Gastroesophageal sphincter (tissue), 4 donors: ENCODE measurements around the gene UBE2D4. TPM values are rescaled to one million over a fixed set of nuclear protein-coding genes. Genes with fewer than 3 reads are reported as not detected.

ENCODE experiments used
- ATAC-seq: fragments of 150-250 bp; one replicate; pipeline ENCODE4 v1.9.1; 2016; ENCODE audit warnings: mild to moderate bottlenecking, moderate library complexity
- H3K27ac ChIP-seq, 4 donors: fragments of 200-600 bp; sonication (generic) in 3 of 4; 1 replicate in 3 of 4; 2 replicates in 1 of 4; pipeline ENCODE4 v1.5.1; 2016 to 2019
- H3K27me3 ChIP-seq: fragments of 200-600 bp; sonication (generic); one replicate; pipeline ENCODE4 v1.5.1; 2019
- H3K36me3 ChIP-seq, 2 donors: fragments of 200-600 bp; sonication (generic); one replicate each; pipeline ENCODE4 v1.5.1; 2019; ENCODE audit warnings: control low read depth in 1 of 2
- H3K4me1 ChIP-seq, 3 donors: fragments of 200-600 bp; sonication (generic); 1 replicate in 2 of 3; 2 replicates in 1 of 3; pipeline ENCODE4 v1.5.1; 2016 to 2019; ENCODE audit warnings: control low read depth in 2 of 3
- H3K4me3 ChIP-seq, 2 donors: fragments of 200-600 bp; sonication (generic); one replicate each; pipeline ENCODE4 v1.5.1; 2019; ENCODE audit warnings: mild to moderate bottlenecking in 1 of 2, moderate library complexity in 1 of 2
- H3K9me3 ChIP-seq, 3 donors: fragments of 200-600 bp; sonication (generic); one replicate each; pipeline ENCODE4 v1.5.1; 2017 to 2019; ENCODE audit warnings: control low read depth in 2 of 3
- EP300 ChIP-seq: sonication (generic); formaldehyde crosslinking; IDR thresholded peaks from one replicate; pipeline ENCODE4 v1.6.1; 2017; ENCODE audit warnings: antibody characterized with exemption, mild to moderate bottlenecking
- POLR2A ChIP-seq, 2 donors: fragments of 450-650 bp; IDR thresholded peaks; one replicate each; pipeline ENCODE4 v1.6.1; 2017; ENCODE audit warnings: antibody characterized with exemption in 2 of 2, mild to moderate bottlenecking in 2 of 2, moderate library complexity in 1 of 2
- POLR2AphosphoS5 ChIP-seq: sonication (generic); formaldehyde crosslinking; IDR thresholded peaks from one replicate; pipeline ENCODE4 v1.6.1; 2017; ENCODE audit warnings: antibody characterized with exemption
- WGBS, 2 donors: methylation state at CpG; one replicate each; pipeline ENCODE4 v1.1.5; 2018; ENCODE audit warnings: low coverage in 1 of 2; 5-methylcytosine and 5-hydroxymethylcytosine counted together
- total RNA-seq, 4 donors: library from RNA; depleted of rRNA; stranded (reverse); fragments of >200 nt; gene quantifications; one replicate each; pipeline ENCODE4 v1.1.0, GENCODE V29; 2016
- TF ChIP-seq, protein P1 (sequence below), 4 experiments: fragments of 200-600 bp in 2 of 4; fragments of 450-650 bp in 2 of 4; sonication (generic) in 1 of 4; IDR thresholded peaks; one replicate each; pipeline ENCODE4 v1.5.1; 2017 to 2019; ENCODE audit warnings: antibody characterized with exemption in 4 of 4, mild to moderate bottlenecking in 2 of 4, moderate library complexity in 2 of 4

UBE2D4 gene
- total RNA-seq, 4 donors from 2014 or later, result 22.7 to 38.3 (median 28.5) TPM

- peaks cover 0 to 29% (median 10%) of the 10 kb centered on the region in 3 donors for H3K4me1 ChIP-seq
- TF ChIP-seq POLR2A (IDR thresholded peaks at IDR 0.05), result no peak
- no peaks in the 10 kb centered on the region for H3K9me3 ChIP-seq
- no peak overlapping the region for H3K4me3 ChIP-seq
- ATAC-seq, result no peak
- H3K27ac ChIP-seq, result no peak overlapping the region
- no peaks in the 10 kb centered on the region for H3K27me3 ChIP-seq
- no peaks in the 10 kb centered on the region for H3K36me3 ChIP-seq
- 90 to 96% methylated on average over 4 of the region's 4 CpGs for WGBS, 2 donors
Measured at GRCh38 chr7:43927810-43928209, 1.6 kb downstream of the UBE2D4 start.

DNA sequence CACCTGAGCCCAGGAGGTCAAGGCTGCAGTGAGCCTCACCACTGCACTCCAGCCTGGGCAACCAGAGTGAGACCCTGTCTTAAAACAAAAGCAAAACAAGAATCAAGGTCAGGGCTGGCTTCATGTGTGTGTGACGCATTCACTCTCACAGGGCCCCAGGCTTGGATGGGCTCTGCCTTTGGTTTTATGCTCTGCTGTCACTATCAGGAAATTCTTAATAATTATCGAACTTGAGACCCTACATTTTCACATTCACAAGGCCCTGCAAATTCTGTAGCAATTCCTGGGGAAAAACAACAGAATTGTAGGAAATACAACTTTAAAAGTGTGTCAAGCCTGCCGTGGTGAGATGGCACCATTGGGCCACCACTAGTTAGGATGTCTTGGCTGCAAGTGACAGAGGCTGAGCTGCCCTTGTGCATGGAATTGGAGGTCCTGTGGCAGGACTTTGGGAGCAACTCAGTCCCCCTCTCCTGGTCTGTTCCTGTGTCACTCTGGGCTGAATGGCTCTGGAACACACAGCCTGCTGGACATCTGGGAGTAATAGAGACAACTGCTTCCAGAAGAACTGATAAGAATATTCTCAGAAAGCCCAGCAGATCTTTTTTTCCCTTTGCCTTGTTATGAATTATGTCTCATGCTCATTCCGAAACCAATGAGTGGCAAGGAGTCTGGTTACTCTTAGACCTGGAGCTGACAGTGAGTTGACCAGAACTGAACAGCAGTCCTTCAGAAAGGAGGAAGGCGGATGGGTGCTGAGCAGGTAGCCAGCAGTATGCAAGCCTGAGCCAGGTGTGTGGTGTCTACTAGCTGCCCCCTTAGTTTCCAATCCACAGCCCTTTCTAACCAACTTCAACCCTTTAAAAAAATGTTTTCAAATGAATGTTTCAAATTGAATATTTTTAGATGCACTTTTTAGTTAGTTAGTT lies 3.6 kb downstream of the UBE2D4 start:
- no peak overlapping the region for H3K27ac ChIP-seq
- WGBS, 2 donors, result 86 to 100% methylated on average over 3 of the region's 5 CpGs
- no peaks in the 10 kb centered on the region for H3K36me3 ChIP-seq
- H3K9me3 ChIP-seq, result no peaks in the 10 kb centered on the region
- no peak for ATAC-seq
- TF ChIP-seq, protein P1, sequence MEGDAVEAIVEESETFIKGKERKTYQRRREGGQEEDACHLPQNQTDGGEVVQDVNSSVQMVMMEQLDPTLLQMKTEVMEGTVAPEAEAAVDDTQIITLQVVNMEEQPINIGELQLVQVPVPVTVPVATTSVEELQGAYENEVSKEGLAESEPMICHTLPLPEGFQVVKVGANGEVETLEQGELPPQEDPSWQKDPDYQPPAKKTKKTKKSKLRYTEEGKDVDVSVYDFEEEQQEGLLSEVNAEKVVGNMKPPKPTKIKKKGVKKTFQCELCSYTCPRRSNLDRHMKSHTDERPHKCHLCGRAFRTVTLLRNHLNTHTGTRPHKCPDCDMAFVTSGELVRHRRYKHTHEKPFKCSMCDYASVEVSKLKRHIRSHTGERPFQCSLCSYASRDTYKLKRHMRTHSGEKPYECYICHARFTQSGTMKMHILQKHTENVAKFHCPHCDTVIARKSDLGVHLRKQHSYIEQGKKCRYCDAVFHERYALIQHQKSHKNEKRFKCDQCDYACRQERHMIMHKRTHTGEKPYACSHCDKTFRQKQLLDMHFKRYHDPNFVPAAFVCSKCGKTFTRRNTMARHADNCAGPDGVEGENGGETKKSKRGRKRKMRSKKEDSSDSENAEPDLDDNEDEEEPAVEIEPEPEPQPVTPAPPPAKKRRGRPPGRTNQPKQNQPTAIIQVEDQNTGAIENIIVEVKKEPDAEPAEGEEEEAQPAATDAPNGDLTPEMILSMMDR (IDR thresholded peaks at IDR 0.05), result no peak
- TF ChIP-seq POLR2AphosphoS5, result no peak
- TF ChIP-seq EP300, result no peak
- no peak for TF ChIP-seq POLR2A (IDR thresholded peaks at IDR 0.05)
- no peak overlapping the region for H3K4me3 ChIP-seq
- no peaks in the 10 kb centered on the region for H3K27me3 ChIP-seq
- peaks cover 0 to 24% (median 10%) of the 10 kb centered on the region in 3 donors for H3K4me1 ChIP-seq

DNA sequence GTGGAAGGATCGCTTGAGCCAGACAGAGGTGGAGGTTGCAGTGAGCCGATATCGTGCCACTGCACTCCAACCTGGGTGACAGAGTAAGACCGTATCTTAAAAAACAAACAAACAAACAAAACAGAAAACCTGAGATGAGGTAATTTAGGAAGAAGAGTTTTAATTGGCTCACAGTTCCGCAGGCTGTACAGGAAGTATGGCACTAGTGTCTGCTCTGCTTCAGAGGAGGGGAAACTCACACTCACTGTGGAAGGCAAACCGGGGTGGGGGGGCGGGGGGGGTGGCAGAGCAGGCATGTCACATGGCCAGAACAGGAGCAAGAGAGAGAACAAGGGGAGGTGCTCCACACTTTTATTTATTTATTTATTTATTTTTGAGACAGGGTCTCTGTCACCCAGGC lies 5.1 kb downstream of the UBE2D4 start:
- no peaks in the 10 kb centered on the region for H3K36me3 ChIP-seq
- no peak for ATAC-seq
- peaks cover 0 to 14% (median 6%) of the 10 kb centered on the region in 3 donors for H3K4me1 ChIP-seq
- TF ChIP-seq POLR2AphosphoS5, result no peak
- no peak for TF ChIP-seq POLR2A (IDR thresholded peaks at IDR 0.05)
- H3K27ac ChIP-seq, result no peak overlapping the region
- no peaks in the 10 kb centered on the region for H3K9me3 ChIP-seq
- H3K4me3 ChIP-seq, result no peak overlapping the region
- WGBS, 2 donors, result 77 to 87% methylated on average over 4 of the region's 7 CpGs
- no peaks in the 10 kb centered on the region for H3K27me3 ChIP-seq

GRCh38 chr7:43933902-43934560 lies 7.8 kb downstream of the UBE2D4 start:
- no peak for ATAC-seq
- TF ChIP-seq POLR2AphosphoS5 (no peak), EP300 (no peak), POLR2A (IDR thresholded peaks at IDR 0.05) (no peak)
- TF ChIP-seq, protein P1 (IDR thresholded peaks at IDR 0.05), result no peak
- 82 to 91% methylated on average over 2 to 3 of the region's 3 CpGs for WGBS, 2 donors

GRCh38 chr7:43937444-43937843 lies 11.2 kb downstream of the UBE2D4 start:
- no peak overlapping the region for H3K4me3 ChIP-seq
- ATAC-seq, result no peak

More at GRCh38 chr7:43933902-43934560, 7.8 kb downstream of the UBE2D4 start:
- peaks cover 0 to 2% of the 10 kb centered on the region in 2 donors for H3K36me3 ChIP-seq
- no peaks in the 10 kb centered on the region for H3K9me3 ChIP-seq
- no peaks in the 10 kb centered on the region for H3K27me3 ChIP-seq
- H3K4me1 ChIP-seq, result no peaks in the 10 kb centered on the region
- no peak overlapping the region for H3K4me3 ChIP-seq
- H3K27ac ChIP-seq, result no peak overlapping the region

More at GRCh38 chr7:43937444-43937843, 11.2 kb downstream of the UBE2D4 start:
- H3K36me3 ChIP-seq, result peaks cover 0 to 10% of the 10 kb centered on the region in 2 donors
- TF ChIP-seq, protein P1 (IDR thresholded peaks at IDR 0.05), result no peak
- no peak for TF ChIP-seq POLR2A (IDR thresholded peaks at IDR 0.05)
- TF ChIP-seq POLR2AphosphoS5, result no peak
- TF ChIP-seq EP300, result no peak
- 44 to 60% methylated on average over 3 of the region's 3 CpGs for WGBS, 2 donors
- H3K4me1 ChIP-seq, result no peaks in the 10 kb centered on the region
- H3K27me3 ChIP-seq, result no peaks in the 10 kb centered on the region
- no peaks in the 10 kb centered on the region for H3K9me3 ChIP-seq
- H3K27ac ChIP-seq, result no peak overlapping the region
